GM18870 (cell line): ENCODE measurements around the gene RGS3.
"Not testable (repeated sequence)": the region's sequence is repeated elsewhere in the genome, so short reads cannot be mapped to it uniquely, and the experiment has no call there.

Experiments used
- ATAC-seq: cut with Tn5 transposase; IDR thresholded peaks from one replicate; pipeline ENCODE4 v1.9.1; 2021; ENCODE audit warnings: moderate library complexity; ENCODE audit not compliant: unreplicated experiment

Gene RGS3

GRCh38 chr9:113463418-113464285 is at the start of gene RGS3:
Gene RGS3, plus strand, starts transcription at chr9:113463727. Its CDS starts 76 bp downstream, at chr9:113463803.
- no peak for ATAC-seq

- ATAC-seq: peak; percentile 92
Measured at GRCh38 chr9:113416149-113416721, 47.3 kb upstream of the RGS3 start.

- ATAC-seq: no peak
Measured at GRCh38 chr9:113417370-113417769, 46.2 kb upstream of the RGS3 start.

GRCh38 chr9:113421726-113422125 is 41.8 kb upstream of the RGS3 start:
- ATAC-seq: no peak

GRCh38 chr9:113425072-113425471 is 38.5 kb upstream of the RGS3 start:
- ATAC-seq: no peak

- no peak for ATAC-seq
Measured at GRCh38 chr9:113426701-113427100, 36.8 kb upstream of the RGS3 start.

GRCh38 chr9:113427629-113428028 is 35.9 kb upstream of the RGS3 start:
- ATAC-seq: no peak

GRCh38 chr9:113428062-113428615 is 35.4 kb upstream of the RGS3 start:
- ATAC-seq: no peak

- ATAC-seq: no peak
Measured at GRCh38 chr9:113431191-113431590, 32.3 kb upstream of the RGS3 start.

- ATAC-seq: no peak
Measured at GRCh38 chr9:113436728-113437515, 26.6 kb upstream of the RGS3 start.

- ATAC-seq: not testable (repeated sequence)
Measured at GRCh38 chr9:113437716-113438115, 25.8 kb upstream of the RGS3 start.

- no peak for ATAC-seq
Measured at GRCh38 chr9:113444736-113445135, 18.8 kb upstream of the RGS3 start.

- no peak for ATAC-seq
Measured at GRCh38 chr9:113446323-113446740, 17.2 kb upstream of the RGS3 start.

GRCh38 chr9:113449376-113449775 is 14.2 kb upstream of the RGS3 start:
- ATAC-seq: no peak

GRCh38 chr9:113452113-113452605 is 11.4 kb upstream of the RGS3 start:
- no peak for ATAC-seq

- ATAC-seq: no peak
Measured at GRCh38 chr9:113454914-113455761, 8.4 kb upstream of the RGS3 start.

- no peak for ATAC-seq
Measured at GRCh38 chr9:113456235-113456634, 7.3 kb upstream of the RGS3 start.

GRCh38 chr9:113461285-113461684 is 2.2 kb upstream of the RGS3 start:
- no peak for ATAC-seq

- ATAC-seq: no peak
Measured at GRCh38 chr9:113461943-113462342, 1.6 kb upstream of the RGS3 start.

- no peak for ATAC-seq
Measured at GRCh38 chr9:113462781-113463286, 693 bp upstream of the RGS3 start.
